ENCODE data around the gene LILRA2.
"Not testable (repeated sequence)": the region's sequence is repeated elsewhere in the genome, so short reads cannot be mapped to it uniquely, and the experiment has no call there.

Gene LILRA2

DNA sequence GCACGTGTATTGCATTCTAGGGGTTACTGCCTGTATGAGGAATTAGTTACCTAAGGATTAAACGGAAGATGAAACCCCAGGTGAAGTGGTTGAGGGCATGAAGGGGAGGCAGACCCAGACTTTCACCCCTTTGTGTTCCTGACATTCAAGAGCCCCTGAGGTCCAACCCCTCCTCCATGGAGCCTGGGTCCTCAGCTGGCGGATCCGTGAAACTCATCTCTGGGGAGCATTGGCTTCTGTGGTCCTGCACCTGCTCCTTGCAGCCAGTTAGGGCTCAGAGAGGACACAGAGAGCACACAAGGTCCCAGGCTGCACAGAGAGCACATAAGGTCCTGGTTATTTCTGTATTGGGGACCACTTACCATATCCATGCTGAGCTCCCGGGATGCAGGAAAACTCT is 12.8 kb downstream of the LILRA2 start:
- Histone ChIP-seq H3K4me2 (no peak overlapping the region), H3K4me3 (IDR thresholded peaks at IDR 0.05; ENCODE audit: insufficient read depth, low read depth, low read length) (no peak overlapping the region), H3K9ac (no peak overlapping the region), H3K27me3 (ENCODE audit: insufficient read depth, low read depth) (peaks cover 14% of the 10 kb centered on the region), H2AFZ (ENCODE audit: low read depth) (no peak overlapping the region), H3K79me2 (ENCODE audit: insufficient read depth, low read depth) (no peaks in the 10 kb centered on the region), H3K27ac (no peak overlapping the region), H3K4me1 (ENCODE audit: low read depth, poor library complexity, severe bottlenecking) (no peaks in the 10 kb centered on the region), H4K20me1 (ENCODE audit: insufficient read depth) (no peaks in the 10 kb centered on the region), H3K36me3 (ENCODE audit: insufficient read depth) (no peaks in the 10 kb centered on the region)
- TF ChIP-seq, protein P1, sequence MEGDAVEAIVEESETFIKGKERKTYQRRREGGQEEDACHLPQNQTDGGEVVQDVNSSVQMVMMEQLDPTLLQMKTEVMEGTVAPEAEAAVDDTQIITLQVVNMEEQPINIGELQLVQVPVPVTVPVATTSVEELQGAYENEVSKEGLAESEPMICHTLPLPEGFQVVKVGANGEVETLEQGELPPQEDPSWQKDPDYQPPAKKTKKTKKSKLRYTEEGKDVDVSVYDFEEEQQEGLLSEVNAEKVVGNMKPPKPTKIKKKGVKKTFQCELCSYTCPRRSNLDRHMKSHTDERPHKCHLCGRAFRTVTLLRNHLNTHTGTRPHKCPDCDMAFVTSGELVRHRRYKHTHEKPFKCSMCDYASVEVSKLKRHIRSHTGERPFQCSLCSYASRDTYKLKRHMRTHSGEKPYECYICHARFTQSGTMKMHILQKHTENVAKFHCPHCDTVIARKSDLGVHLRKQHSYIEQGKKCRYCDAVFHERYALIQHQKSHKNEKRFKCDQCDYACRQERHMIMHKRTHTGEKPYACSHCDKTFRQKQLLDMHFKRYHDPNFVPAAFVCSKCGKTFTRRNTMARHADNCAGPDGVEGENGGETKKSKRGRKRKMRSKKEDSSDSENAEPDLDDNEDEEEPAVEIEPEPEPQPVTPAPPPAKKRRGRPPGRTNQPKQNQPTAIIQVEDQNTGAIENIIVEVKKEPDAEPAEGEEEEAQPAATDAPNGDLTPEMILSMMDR (conservative IDR thresholded peaks at IDR 0.05; ENCODE audit: low read depth, low read length) = no peak

DNA sequence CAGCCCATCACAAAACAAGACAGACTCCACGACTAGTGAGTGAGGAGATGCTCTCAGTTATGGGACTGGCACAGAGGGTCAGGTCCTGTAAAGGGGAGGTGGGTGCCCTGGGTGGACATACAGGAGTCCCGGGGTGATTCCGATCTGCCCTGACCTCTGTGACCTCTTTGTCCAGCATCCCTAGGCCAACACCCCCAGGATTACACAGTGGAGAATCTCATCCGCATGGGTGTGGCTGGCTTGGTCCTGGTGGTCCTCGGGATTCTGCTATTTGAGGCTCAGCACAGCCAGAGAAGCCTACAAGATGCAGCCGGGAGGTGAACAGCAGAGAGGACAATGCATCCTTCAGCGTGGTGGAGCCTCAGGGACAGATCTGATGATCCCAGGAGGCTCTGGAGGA is 13.4 kb downstream of the LILRA2 start:
- H2AFZ ChIP-seq (ENCODE audit: low read depth) = no peak overlapping the region
- H3K27me3 ChIP-seq (ENCODE audit: insufficient read depth, low read depth) = peaks cover 14% of the 10 kb centered on the region
- H3K79me2 ChIP-seq (ENCODE audit: insufficient read depth, low read depth) = no peaks in the 10 kb centered on the region
- TF ChIP-seq, protein P1 (conservative IDR thresholded peaks at IDR 0.05; ENCODE audit: low read depth, low read length) = no peak
- no peak overlapping the region for H3K9ac ChIP-seq
- no peak overlapping the region for H3K4me2 ChIP-seq
- no peak overlapping the region for H3K27ac ChIP-seq
- H3K4me1 ChIP-seq (ENCODE audit: low read depth, poor library complexity, severe bottlenecking) = no peaks in the 10 kb centered on the region
- no peaks in the 10 kb centered on the region for H3K36me3 ChIP-seq (ENCODE audit: insufficient read depth)
- H3K4me3 ChIP-seq (IDR thresholded peaks at IDR 0.05; ENCODE audit: insufficient read depth, low read depth, low read length) = no peak overlapping the region
- H4K20me1 ChIP-seq (ENCODE audit: insufficient read depth) = no peaks in the 10 kb centered on the region

DNA sequence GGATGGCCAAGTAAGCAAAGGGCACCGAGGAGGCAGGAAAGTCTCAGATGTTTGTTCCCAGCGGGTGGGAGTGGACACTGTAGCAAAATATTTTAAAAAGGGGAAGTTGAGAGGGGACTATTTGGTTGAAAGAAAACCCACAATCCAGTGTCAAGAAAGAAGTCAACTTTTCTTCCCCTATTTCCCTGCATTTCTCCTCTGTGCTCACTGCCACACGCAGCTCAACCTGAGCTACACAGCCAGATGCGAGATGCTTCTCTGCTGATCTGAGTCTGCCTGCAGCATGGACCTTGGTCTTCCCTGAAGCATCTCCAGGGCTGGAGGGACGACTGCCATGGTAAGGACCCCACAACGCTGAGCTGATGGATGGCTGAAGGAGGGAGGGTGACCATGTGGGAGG is 19.9 kb downstream of the LILRA2 start, which contains the start of gene LILRA1:
Gene LILRA1, plus strand, starts transcription at position 188 of the 400 bp plus-strand sequence. CDS start 613 bp downstream, outside the sequence.
- H2AFZ ChIP-seq (ENCODE audit: low read depth) = not testable (repeated sequence)
- H3K27me3 ChIP-seq (ENCODE audit: insufficient read depth, low read depth) = peaks cover 16% of the 10 kb centered on the region; the same call in 1 of the 2 replicates

DNA sequence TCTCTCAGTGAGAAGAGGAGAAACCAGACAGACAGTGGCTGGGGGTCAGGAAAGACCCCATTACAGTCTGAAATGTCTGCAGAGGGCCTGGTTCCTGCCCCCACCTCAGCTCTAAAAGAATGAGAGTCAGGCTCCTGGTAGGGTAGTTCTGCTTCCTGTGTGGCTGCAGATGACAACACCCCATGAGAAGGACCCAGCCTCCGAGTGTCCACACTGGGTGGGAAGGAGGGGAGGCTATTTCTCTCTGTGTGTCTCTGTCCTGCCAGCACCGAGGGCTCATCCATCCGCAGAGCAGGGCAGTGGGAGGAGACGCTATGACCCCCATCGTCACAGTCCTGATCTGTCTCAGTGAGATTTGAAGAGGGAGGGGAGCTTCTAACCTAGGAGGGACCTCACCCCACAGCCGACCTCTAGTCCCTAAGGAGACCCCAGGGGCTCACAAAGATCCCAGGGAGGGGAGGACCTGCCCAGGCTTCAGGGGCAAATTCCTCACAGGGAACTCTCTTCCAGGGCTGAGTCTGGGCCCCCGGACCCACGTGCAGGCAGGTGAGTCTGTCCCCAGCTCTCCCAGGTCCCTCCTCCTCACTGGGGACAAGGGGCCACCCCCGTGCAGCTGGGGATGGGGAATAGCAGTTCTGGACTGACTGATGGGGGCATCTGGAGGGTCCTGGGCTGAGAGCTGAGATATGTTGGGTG is 20.5 kb downstream of the LILRA2 start:
- H3K27ac ChIP-seq; H3K9ac ChIP-seq; H3K36me3 ChIP-seq (ENCODE audit: insufficient read depth); H2AFZ ChIP-seq (ENCODE audit: low read depth); H3K79me2 ChIP-seq (ENCODE audit: insufficient read depth, low read depth); H3K4me3 ChIP-seq (IDR thresholded peaks at IDR 0.05; ENCODE audit: insufficient read depth, low read depth, low read length); H3K4me2 ChIP-seq; H3K4me1 ChIP-seq (ENCODE audit: low read depth, poor library complexity, severe bottlenecking); H4K20me1 ChIP-seq (ENCODE audit: insufficient read depth): not testable (repeated sequence)
- H3K27me3 ChIP-seq (ENCODE audit: insufficient read depth, low read depth) = peaks cover 14% of the 10 kb centered on the region; the same call in 1 of the 2 replicates

More for the DNA sequence above, 19.9 kb downstream of the LILRA2 start, which contains the start of gene LILRA1:
- H3K36me3 ChIP-seq (ENCODE audit: insufficient read depth); H3K9ac ChIP-seq; H3K27ac ChIP-seq; H3K4me1 ChIP-seq (ENCODE audit: low read depth, poor library complexity, severe bottlenecking); H3K4me3 ChIP-seq (IDR thresholded peaks at IDR 0.05; ENCODE audit: insufficient read depth, low read depth, low read length); H4K20me1 ChIP-seq (ENCODE audit: insufficient read depth); H3K79me2 ChIP-seq (ENCODE audit: insufficient read depth, low read depth); H3K4me2 ChIP-seq: not testable (repeated sequence)

DNA sequence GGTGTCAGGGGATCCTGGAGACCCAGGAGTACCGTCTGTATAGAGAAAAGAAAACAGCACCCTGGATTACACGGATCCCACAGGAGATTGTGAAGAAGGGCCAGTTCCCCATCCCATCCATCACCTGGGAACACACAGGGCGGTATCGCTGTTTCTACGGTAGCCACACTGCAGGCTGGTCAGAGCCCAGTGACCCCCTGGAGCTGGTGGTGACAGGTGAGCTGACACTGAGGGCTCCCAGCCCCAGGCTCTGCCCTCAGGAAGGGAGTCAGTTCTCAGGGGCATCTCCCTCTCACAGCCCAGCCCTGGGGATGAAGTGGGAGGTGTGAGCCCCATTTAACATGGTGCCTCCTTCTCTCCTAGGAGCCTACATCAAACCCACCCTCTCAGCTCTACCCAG is 21.1 kb downstream of the LILRA2 start:
- H3K27me3 ChIP-seq (ENCODE audit: insufficient read depth, low read depth) = peaks cover 13% of the 10 kb centered on the region; the same call in 1 of the 2 replicates

DNA sequence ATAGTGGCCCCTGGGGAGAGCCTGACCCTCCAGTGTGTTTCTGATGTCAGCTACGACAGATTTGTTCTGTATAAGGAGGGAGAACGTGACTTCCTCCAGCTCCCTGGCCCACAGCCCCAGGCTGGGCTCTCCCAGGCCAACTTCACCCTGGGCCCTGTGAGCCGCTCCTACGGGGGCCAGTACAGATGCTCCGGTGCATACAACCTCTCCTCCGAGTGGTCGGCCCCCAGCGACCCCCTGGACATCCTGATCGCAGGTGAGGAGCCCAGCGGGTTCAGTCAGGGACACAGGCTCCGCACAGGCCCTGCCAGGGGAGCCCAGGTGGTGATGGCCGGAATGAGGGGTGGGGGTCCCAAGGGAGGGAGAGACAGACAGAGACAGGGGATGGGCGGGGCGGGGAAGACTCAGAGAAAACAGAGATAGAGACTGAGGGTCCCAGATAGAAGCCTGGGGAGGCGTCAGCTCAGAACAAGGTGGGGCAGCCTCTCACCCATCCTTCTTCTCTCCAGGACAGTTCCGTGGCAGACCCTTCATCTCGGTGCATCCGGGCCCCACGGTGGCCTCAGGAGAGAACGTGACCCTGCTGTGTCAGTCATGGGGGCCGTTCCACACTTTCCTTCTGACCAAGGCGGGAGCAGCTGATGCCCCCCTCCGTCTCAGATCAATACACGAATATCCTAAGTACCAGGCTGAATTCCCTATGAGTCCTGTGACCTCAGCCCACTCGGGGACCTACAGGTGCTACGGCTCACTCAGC is 22.3 kb downstream of the LILRA2 start:
- H3K4me3 ChIP-seq (IDR thresholded peaks at IDR 0.05; ENCODE audit: insufficient read depth, low read depth, low read length); H3K27me3 ChIP-seq (ENCODE audit: insufficient read depth, low read depth); H3K4me2 ChIP-seq; H3K9ac ChIP-seq; H3K27ac ChIP-seq; H3K79me2 ChIP-seq (ENCODE audit: insufficient read depth, low read depth); H3K4me1 ChIP-seq (ENCODE audit: low read depth, poor library complexity, severe bottlenecking); H3K36me3 ChIP-seq (ENCODE audit: insufficient read depth); H2AFZ ChIP-seq (ENCODE audit: low read depth); H4K20me1 ChIP-seq (ENCODE audit: insufficient read depth): not testable (repeated sequence)

More for the DNA sequence above, 21.1 kb downstream of the LILRA2 start:
- H3K4me3 ChIP-seq (IDR thresholded peaks at IDR 0.05; ENCODE audit: insufficient read depth, low read depth, low read length) = no peak overlapping the region
- no peak overlapping the region for H3K9ac ChIP-seq
- no peaks in the 10 kb centered on the region for H3K36me3 ChIP-seq (ENCODE audit: insufficient read depth)
- H4K20me1 ChIP-seq (ENCODE audit: insufficient read depth) = no peaks in the 10 kb centered on the region
- H3K27ac ChIP-seq = no peak overlapping the region
- TF ChIP-seq, protein P1 (conservative IDR thresholded peaks at IDR 0.05; ENCODE audit: low read depth, low read length) = no peak
- H2AFZ ChIP-seq (ENCODE audit: low read depth) = no peak overlapping the region
- H3K4me2 ChIP-seq = no peak overlapping the region
- no peaks in the 10 kb centered on the region for H3K4me1 ChIP-seq (ENCODE audit: low read depth, poor library complexity, severe bottlenecking)
- H3K79me2 ChIP-seq (ENCODE audit: insufficient read depth, low read depth) = no peaks in the 10 kb centered on the region
